C4-2B (cell line): ENCODE data around the gene SMIM5.

Experiments used
- H3K27ac ChIP-seq: fragments of 450-650 bp; 2 replicates; pipeline ENCODE4 v1.5.1; 2017
- ZFX ChIP-seq: fragments of 450-650 bp; IDR thresholded peaks from 2 replicates; pipeline ENCODE4 v1.6.1; 2017
- TF ChIP-seq, protein P1 (sequence below): fragments of 450-650 bp; conservative IDR thresholded peaks from 2 replicates; pipeline ENCODE4 v1.5.1; 2017; ENCODE audit warnings: mild to moderate bottlenecking

The SMIM5 gene

GRCh38 chr17:75615301-75615700, 17.9 kb upstream of the SMIM5 start:
- H3K27ac ChIP-seq: no peak overlapping the region
- TF ChIP-seq ZFX: no peak
- TF ChIP-seq, protein P1, sequence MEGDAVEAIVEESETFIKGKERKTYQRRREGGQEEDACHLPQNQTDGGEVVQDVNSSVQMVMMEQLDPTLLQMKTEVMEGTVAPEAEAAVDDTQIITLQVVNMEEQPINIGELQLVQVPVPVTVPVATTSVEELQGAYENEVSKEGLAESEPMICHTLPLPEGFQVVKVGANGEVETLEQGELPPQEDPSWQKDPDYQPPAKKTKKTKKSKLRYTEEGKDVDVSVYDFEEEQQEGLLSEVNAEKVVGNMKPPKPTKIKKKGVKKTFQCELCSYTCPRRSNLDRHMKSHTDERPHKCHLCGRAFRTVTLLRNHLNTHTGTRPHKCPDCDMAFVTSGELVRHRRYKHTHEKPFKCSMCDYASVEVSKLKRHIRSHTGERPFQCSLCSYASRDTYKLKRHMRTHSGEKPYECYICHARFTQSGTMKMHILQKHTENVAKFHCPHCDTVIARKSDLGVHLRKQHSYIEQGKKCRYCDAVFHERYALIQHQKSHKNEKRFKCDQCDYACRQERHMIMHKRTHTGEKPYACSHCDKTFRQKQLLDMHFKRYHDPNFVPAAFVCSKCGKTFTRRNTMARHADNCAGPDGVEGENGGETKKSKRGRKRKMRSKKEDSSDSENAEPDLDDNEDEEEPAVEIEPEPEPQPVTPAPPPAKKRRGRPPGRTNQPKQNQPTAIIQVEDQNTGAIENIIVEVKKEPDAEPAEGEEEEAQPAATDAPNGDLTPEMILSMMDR: no peak

DNA sequence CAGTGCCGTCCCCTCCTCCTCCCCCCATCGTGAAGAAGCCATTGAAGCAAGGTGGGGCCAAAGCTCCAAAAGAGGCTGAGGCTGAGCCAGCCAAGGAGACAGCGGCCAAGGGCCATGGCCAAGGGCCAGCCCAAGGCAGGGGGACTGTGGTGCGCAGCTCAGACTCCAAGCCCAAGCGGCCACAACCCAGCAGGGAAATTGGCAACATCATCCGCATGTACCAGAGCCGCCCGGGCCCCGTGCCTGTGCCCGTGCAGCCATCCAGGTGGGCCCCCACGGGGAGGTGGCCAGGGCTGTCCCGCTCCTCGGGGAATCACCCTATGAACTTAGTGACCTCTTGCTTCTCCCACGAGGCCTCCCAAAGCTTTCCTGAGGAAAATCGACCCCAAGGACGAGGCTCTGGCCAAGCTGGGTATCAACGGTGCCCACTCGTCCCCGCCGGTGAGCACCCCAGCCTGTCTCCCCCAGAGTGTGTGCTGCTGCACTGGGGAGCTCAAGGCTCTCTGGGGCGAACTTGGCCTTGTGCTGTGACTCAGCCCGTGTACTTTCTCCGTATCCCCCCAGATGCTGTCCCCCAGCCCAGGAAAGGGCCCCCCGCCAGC, 16.6 kb upstream of the SMIM5 start:
- TF ChIP-seq ZFX: no peak
- TF ChIP-seq, protein P1: no peak

DNA sequence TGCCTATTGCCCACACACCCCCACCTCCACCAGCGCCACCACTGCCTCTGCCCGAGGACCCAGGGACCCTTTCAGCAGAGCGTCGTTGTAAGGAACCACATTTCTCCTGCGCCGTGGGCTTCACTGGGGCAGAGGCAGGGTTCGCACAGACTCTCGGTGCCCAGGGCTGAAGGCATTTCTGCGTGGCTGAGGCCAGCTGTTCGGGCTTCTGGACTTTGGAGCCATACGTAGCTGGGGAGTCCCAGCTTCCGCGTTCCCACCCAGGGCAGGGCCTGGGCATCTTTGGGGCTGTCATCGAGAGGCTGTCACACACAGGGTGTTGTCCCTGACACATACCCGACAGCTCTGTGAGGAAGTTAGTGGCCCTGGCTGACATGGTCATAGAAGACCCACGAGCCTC, 16.0 kb upstream of the SMIM5 start:
- H3K27ac ChIP-seq: no peak overlapping the region
- TF ChIP-seq ZFX: no peak
- TF ChIP-seq, protein P1: no peak

More for the DNA sequence above, 16.6 kb upstream of the SMIM5 start:
- no peak overlapping the region for H3K27ac ChIP-seq

DNA sequence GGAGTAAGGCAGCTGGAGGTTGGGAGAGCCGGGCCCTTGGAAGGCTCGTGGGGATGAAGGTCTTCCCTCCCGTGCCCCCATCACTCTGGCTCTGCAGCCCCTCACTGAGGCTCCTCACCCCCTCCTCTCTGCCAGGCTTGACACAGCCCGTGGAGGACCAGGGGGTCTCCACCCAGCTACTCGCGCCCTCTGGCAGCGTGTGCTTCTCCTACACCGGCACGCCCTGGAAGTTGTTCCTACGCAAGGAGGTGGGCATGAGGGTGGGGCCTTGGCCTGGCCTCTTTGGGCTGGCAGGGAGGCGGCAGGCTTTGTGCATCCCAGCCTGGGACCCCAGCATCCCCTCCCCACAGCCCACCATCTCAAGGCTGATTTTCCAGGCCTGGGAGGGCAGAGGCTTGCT, 15.6 kb upstream of the SMIM5 start:
- H3K27ac ChIP-seq: no peak overlapping the region
- TF ChIP-seq, protein P1: no peak
- no peak for TF ChIP-seq ZFX

DNA sequence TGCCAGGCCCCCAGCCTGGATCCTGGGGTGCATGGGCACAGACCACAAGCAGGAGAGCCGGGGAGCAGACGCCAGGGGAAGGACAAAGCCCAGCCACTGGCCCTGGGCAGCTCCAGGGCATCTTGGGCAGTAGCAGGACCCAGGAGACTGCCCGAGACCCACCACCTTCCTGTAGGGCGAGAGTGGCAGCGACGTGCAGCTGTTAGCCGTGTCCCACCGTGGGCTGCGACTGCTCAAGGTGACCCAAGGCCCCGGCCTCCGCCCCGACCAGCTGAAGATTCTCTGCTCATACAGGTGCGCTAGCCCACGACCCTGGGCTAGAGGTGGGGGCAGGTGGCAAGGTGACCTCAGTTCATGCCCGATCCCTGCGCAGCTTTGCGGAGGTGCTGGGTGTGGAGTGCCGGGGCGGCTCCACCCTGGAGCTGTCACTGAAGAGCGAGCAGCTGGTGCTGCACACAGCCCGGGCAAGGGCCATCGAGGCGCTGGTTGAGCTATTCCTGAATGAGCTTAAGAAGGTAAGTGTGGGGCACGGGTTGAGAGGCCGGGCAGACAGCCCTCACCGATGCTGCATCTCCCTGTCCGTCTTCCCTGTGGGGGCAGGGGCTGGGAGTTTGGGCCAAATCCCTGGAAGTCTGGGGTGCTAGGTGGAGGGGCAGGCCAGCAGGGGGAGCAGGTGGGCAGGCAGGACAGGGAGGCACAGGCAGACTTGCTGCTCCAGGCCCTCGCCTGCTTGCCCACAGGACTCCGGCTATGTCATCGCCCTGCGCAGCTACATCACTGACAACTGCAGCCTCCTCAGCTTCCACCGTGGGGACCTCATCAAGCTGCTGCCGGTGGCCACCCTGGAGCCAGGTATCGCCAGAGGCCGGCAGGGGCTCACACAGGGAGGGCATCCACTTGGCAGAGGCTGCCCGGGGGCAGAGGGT, 13.5 kb upstream of the SMIM5 start:
- H3K27ac ChIP-seq: no peak overlapping the region
- TF ChIP-seq, protein P1: peak; percentile 71
- no peak for TF ChIP-seq ZFX

DNA sequence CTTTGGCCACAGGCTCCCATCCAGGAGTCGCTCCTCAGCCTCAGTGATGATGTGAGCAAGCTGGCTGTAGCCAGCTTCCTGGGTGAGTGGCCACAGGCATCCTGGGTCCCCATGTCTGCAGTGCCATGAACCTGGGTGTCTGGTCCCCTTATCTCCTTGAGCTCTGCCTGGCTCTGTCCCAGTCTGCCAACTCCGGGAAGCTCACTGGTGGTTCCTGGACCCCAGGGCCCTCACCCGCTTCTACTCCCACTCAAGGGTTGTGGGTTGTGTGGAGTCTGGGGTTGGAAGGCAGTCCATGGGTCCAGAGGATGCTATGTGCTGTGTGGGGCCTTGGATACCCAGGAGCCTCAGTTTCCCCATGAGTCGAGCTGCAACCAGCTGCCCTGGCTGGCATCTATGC, 11.7 kb upstream of the SMIM5 start:
- no peak for TF ChIP-seq ZFX
- TF ChIP-seq, protein P1: no peak
- no peak overlapping the region for H3K27ac ChIP-seq

- TF ChIP-seq, protein P1: no peak
- no peak for TF ChIP-seq ZFX
- no peak overlapping the region for H3K27ac ChIP-seq
These were observed 11.2 kb upstream of the SMIM5 start for GRCh38 chr17:75622076-75622475.
